H9 (cell line): Measurements from ENCODE around the gene KATNA1. TPM values are rescaled to one million over a fixed set of nuclear protein-coding genes. Genes with fewer than 3 reads are reported as not detected.

Experiments used
- DNase-seq: peaks from one replicate; pipeline ENCODE4 v3.0.0-alpha.2; 2017
- H2AFZ ChIP-seq: one replicate; pipeline ENCODE4 v1.6.1; 2013; ENCODE audit warnings: mild to moderate bottlenecking, low read length, control low read depth, moderate library complexity
- H2AK5ac ChIP-seq: 2 replicates; pipeline ENCODE4 v1.6.1; 2013; ENCODE audit warnings: low read length, control low read depth, mixed read lengths; ENCODE audit not compliant: insufficient read length
- H2BK120ac ChIP-seq: one replicate; pipeline ENCODE4 v1.6.1; 2013; ENCODE audit warnings: low read depth, mild to moderate bottlenecking, low read length, control low read depth, inconsistent platforms; ENCODE audit not compliant: poor library complexity, severe bottlenecking
- H2BK12ac ChIP-seq: 2 replicates; pipeline ENCODE4 v1.6.1; 2013; ENCODE audit warnings: low read length, control low read depth, mixed read lengths, low read depth; ENCODE audit not compliant: insufficient read length
- H2BK15ac ChIP-seq: 2 replicates; pipeline ENCODE4 v1.6.1; 2013; ENCODE audit warnings: low read depth, low read length, control low read depth
- H2BK20ac ChIP-seq: one replicate; pipeline ENCODE4 v1.6.1; 2013; ENCODE audit warnings: low read depth, mild to moderate bottlenecking, low read length, control low read depth, inconsistent platforms; ENCODE audit not compliant: poor library complexity, severe bottlenecking
- H2BK5ac ChIP-seq: 2 replicates; pipeline ENCODE4 v1.6.1; 2013; ENCODE audit warnings: low read length, control low read depth, mixed read lengths; ENCODE audit not compliant: insufficient read length
- H3K14ac ChIP-seq: 2 replicates; pipeline ENCODE4 v1.6.1; 2013; ENCODE audit warnings: low read length, control low read depth; ENCODE audit not compliant: insufficient read depth
- H3K18ac ChIP-seq: 2 replicates; pipeline ENCODE4 v1.6.1; 2013; ENCODE audit warnings: low read depth, mild to moderate bottlenecking, mixed read lengths, low read length, control low read depth; ENCODE audit not compliant: insufficient read length
- H3K23ac ChIP-seq: 2 replicates; pipeline ENCODE4 v1.6.1; 2013; ENCODE audit warnings: low read length, control low read depth, mixed read lengths, low read depth; ENCODE audit not compliant: insufficient read length
- H3K23me2 ChIP-seq: 2 replicates; pipeline ENCODE4 v1.6.1; 2013; ENCODE audit warnings: low read depth, mild to moderate bottlenecking, mixed read lengths, low read length, control low read depth; ENCODE audit not compliant: insufficient read length, poor library complexity, severe bottlenecking
- H3K27ac ChIP-seq: 2 replicates; pipeline ENCODE4 v1.5.1; 2013; ENCODE audit warnings: low read length, control low read depth, mixed read lengths, low read depth; ENCODE audit not compliant: insufficient read length
- H3K27me3 ChIP-seq: 2 replicates; pipeline ENCODE4 v1.6.1; 2013; ENCODE audit warnings: low read length, control low read depth, inconsistent platforms; ENCODE audit not compliant: insufficient read depth
- H3K4ac ChIP-seq: 2 replicates; pipeline ENCODE4 v1.6.1; 2013; ENCODE audit warnings: low read depth, mild to moderate bottlenecking, control low read depth, inconsistent platforms, low read length, moderate library complexity
- H3K4me1 ChIP-seq: 2 replicates; pipeline ENCODE4 v1.6.1; 2013; ENCODE audit warnings: low read length, control low read depth, inconsistent platforms; ENCODE audit not compliant: insufficient read depth
- H3K4me2 ChIP-seq: 2 replicates; pipeline ENCODE4 v1.6.1; 2013; ENCODE audit warnings: low read length, control low read depth, mixed read lengths; ENCODE audit not compliant: insufficient read length, insufficient read depth
- H3K56ac ChIP-seq: 2 replicates; pipeline ENCODE4 v1.6.1; 2013; ENCODE audit warnings: low read depth, mild to moderate bottlenecking, mixed read lengths, low read length, control low read depth; ENCODE audit not compliant: insufficient read length
- H3K79me1 ChIP-seq: 2 replicates; pipeline ENCODE4 v1.6.1; 2013; ENCODE audit warnings: low read depth, mild to moderate bottlenecking, moderate library complexity, low read length, control low read depth, inconsistent platforms; ENCODE audit not compliant: insufficient read depth, poor library complexity, severe bottlenecking
- H3K79me2 ChIP-seq: 2 replicates; pipeline ENCODE4 v1.6.1; 2013; ENCODE audit warnings: low read length, control low read depth, inconsistent platforms; ENCODE audit not compliant: insufficient read depth
- H3K9ac ChIP-seq: 2 replicates; pipeline ENCODE4 v1.6.1; 2013; ENCODE audit warnings: low read length, control low read depth, mixed read lengths; ENCODE audit not compliant: insufficient read length; ENCODE audit errors: extremely low read depth
- H3K9me3 ChIP-seq: one replicate; pipeline ENCODE4 v1.6.1; 2013; ENCODE audit warnings: low read depth, low read length, inconsistent platforms; ENCODE audit not compliant: control insufficient read depth
- H3T11ph ChIP-seq: one replicate; pipeline ENCODE4 v1.6.1; 2013; ENCODE audit warnings: mild to moderate bottlenecking, low read length, control low read depth, inconsistent platforms
- H4K20me1 ChIP-seq: one replicate; pipeline ENCODE4 v1.6.1; 2013; ENCODE audit not compliant: control insufficient read depth, insufficient read length, insufficient read depth
- H4K5ac ChIP-seq: 2 replicates; pipeline ENCODE4 v1.6.1; 2013; ENCODE audit warnings: low read depth, mild to moderate bottlenecking, mixed read lengths, low read length, control low read depth; ENCODE audit not compliant: insufficient read length
- H4K8ac ChIP-seq: replicated peaks from 2 replicates; pipeline ENCODE4 v1.6.1; 2013; ENCODE audit warnings: low read length, control low read depth, mixed read lengths, low read depth; ENCODE audit not compliant: insufficient read length
- H4K91ac ChIP-seq: 2 replicates; pipeline ENCODE4 v1.6.1; 2013; ENCODE audit warnings: low read depth, mild to moderate bottlenecking, moderate library complexity, mixed read lengths, low read length, control low read depth; ENCODE audit not compliant: insufficient read length
- H3K27ac Mint-ChIP-seq, 3 experiments: 2 replicates in 2 of 3; 3 replicates in 1 of 3; pipeline ENCODE4 v1.8.0; 2020 to 2021; ENCODE audit warnings: mixed read lengths in 3 of 3, mild to moderate bottlenecking in 1 of 3, moderate library complexity in 1 of 3
- H3K27me3 Mint-ChIP-seq: 2 replicates; pipeline ENCODE4 v1.8.0; 2021; ENCODE audit warnings: low read depth, mild to moderate bottlenecking, moderate library complexity, mixed read lengths
- H3K36me3 Mint-ChIP-seq, 3 experiments: 2 replicates in 2 of 3; 3 replicates in 1 of 3; pipeline ENCODE4 v1.8.0; 2020 to 2021; ENCODE audit warnings: low read depth in 3 of 3, mixed read lengths in 3 of 3; ENCODE audit not compliant: insufficient read depth in 1 of 3
- H3K4me1 Mint-ChIP-seq, 2 experiments: 2 replicates each; pipeline ENCODE4 v1.8.0; 2020; ENCODE audit warnings: mixed read lengths in 2 of 2
- H3K4me3 Mint-ChIP-seq, 2 experiments: 2 replicates in 1 of 2; 3 replicates in 1 of 2; pipeline ENCODE4 v1.8.0; 2020 to 2021; ENCODE audit warnings: mild to moderate bottlenecking in 2 of 2, mixed read lengths in 2 of 2, moderate library complexity in 1 of 2
- H3K9me3 Mint-ChIP-seq, 2 experiments: 2 replicates in 1 of 2; 3 replicates in 1 of 2; pipeline ENCODE4 v1.8.0; 2020; ENCODE audit warnings: mild to moderate bottlenecking in 2 of 2, mixed read lengths in 2 of 2, moderate library complexity in 1 of 2
- CTCF ChIP-seq: fragments of 200-600 bp; sonication (generic); conservative IDR thresholded peaks from 3 replicates; pipeline ENCODE4 v1.8.0; 2021; ENCODE audit warnings: antibody characterized with exemption, mild to moderate bottlenecking
- WGBS: extraction: QIAGEN DNeasy Blood & Tissue Kit; methylation state at CpG from one replicate; pipeline ENCODE4 v1.1.7; 2013; ENCODE audit warnings: missing lambda C conversion rate, low lambda C conversion rate, mixed read lengths; ENCODE audit not compliant: insufficient read length; ENCODE audit errors: extremely low coverage; 5-methylcytosine and 5-hydroxymethylcytosine counted together
- total RNA-seq: library from RNA; stranded (reverse); gene quantifications from 2 replicates; pipeline ENCODE4 v1.2.1, GENCODE V29; 2021

Gene KATNA1
- total RNA-seq, 1 experiment from 2014 or later = 18.3 TPM

- H3K4me2 ChIP-seq = no peak overlapping the region
- H3K9me3 ChIP-seq = no peaks in the 10 kb centered on the region
- H2AK5ac ChIP-seq = no peak overlapping the region
- H2BK120ac ChIP-seq = no peak overlapping the region
- H3K79me1 ChIP-seq = no peaks in the 10 kb centered on the region
- H2BK20ac ChIP-seq = no peak overlapping the region
- DNase-seq = no peak
- no CpG with 5 or more reads among the region's 2 CpGs for WGBS
- no peak overlapping the region for H3K14ac ChIP-seq
- TF ChIP-seq CTCF = no peak
- Mint-ChIP-seq H3K27ac (no peak overlapping the region), H3K4me3 (no peak overlapping the region; a peak in 1 of 5 replicates), H3K9me3 (no peaks in the 10 kb centered on the region), H3K4me1 (no peaks in the 10 kb centered on the region), H3K27me3 (no peaks in the 10 kb centered on the region), H3K36me3 (peaks cover 20 to 68% (median 64%) of the 10 kb centered on the region in 3 experiments)
- no peak overlapping the region for H3K56ac ChIP-seq
- H4K5ac ChIP-seq = no peak overlapping the region
- no peak overlapping the region for H3K27ac ChIP-seq
- H3K23ac ChIP-seq = no peak overlapping the region
- H2AFZ ChIP-seq = no peak overlapping the region
- H3K18ac ChIP-seq = no peak overlapping the region
- H2BK5ac ChIP-seq = no peak overlapping the region
- H4K91ac ChIP-seq = no peak overlapping the region
- no peak overlapping the region for H4K8ac ChIP-seq
- H3K9ac ChIP-seq = no peak overlapping the region
- no peaks in the 10 kb centered on the region for H3K4me1 ChIP-seq
- H4K20me1 ChIP-seq = no peaks in the 10 kb centered on the region
- no peak overlapping the region for H3K4ac ChIP-seq
- no peaks in the 10 kb centered on the region for H3K79me2 ChIP-seq
- H2BK12ac ChIP-seq = no peak overlapping the region
- H3K23me2 ChIP-seq = no peaks in the 10 kb centered on the region
- no peak overlapping the region for H2BK15ac ChIP-seq
- H3T11ph ChIP-seq = no peak overlapping the region
- H3K27me3 ChIP-seq = no peaks in the 10 kb centered on the region
Observed at GRCh38 chr6:149586149-149586548, 62.4 kb downstream of the KATNA1 start.
